HG03108 (cell line): ENCODE results near the gene GLOD4.
"Not testable (repeated sequence)": the region's sequence is repeated elsewhere in the genome, so short reads cannot be mapped to it uniquely, and the experiment has no call there.

Experiments used
- ATAC-seq: cut with Tn5 transposase; IDR thresholded peaks from one replicate; pipeline ENCODE4 v1.9.1; 2021; ENCODE audit warnings: moderate library complexity; ENCODE audit not compliant: unreplicated experiment

The GLOD4 gene

GRCh38 chr17:802901-803881 lies 21.1 kb upstream of the GLOD4 start:
- no peak for ATAC-seq

- ATAC-seq = no peak
These were observed 20.4 kb upstream of the GLOD4 start for GRCh38 chr17:802481-802880.

- ATAC-seq = no peak
These were observed 19.6 kb upstream of the GLOD4 start for GRCh38 chr17:801660-802059.

- no peak for ATAC-seq
These were observed 18.6 kb upstream of the GLOD4 start for GRCh38 chr17:800446-801242.

- no peak for ATAC-seq
These were observed 17.2 kb upstream of the GLOD4 start for GRCh38 chr17:799261-799660.

- no peak for ATAC-seq
These were observed 16.2 kb upstream of the GLOD4 start for GRCh38 chr17:798246-798645.

GRCh38 chr17:797236-797840 lies 15.3 kb upstream of the GLOD4 start:
- ATAC-seq = no peak

GRCh38 chr17:796609-797008 lies 14.5 kb upstream of the GLOD4 start:
- no peak for ATAC-seq

- ATAC-seq = no peak
These were observed 13.6 kb upstream of the GLOD4 start for GRCh38 chr17:795721-796120.

- no peak for ATAC-seq
These were observed 13.2 kb upstream of the GLOD4 start for GRCh38 chr17:795276-795675.

- ATAC-seq = no peak
These were observed 12.8 kb upstream of the GLOD4 start for GRCh38 chr17:794876-795275.

GRCh38 chr17:792277-792676 lies 10.2 kb upstream of the GLOD4 start:
- ATAC-seq = no peak

- no peak for ATAC-seq
These were observed 9.7 kb upstream of the GLOD4 start for GRCh38 chr17:791829-792228.

- ATAC-seq = not testable (repeated sequence)
These were observed 8.8 kb upstream of the GLOD4 start for GRCh38 chr17:790874-791247.

GRCh38 chr17:789931-790873 lies 8.1 kb upstream of the GLOD4 start:
- ATAC-seq = not testable (repeated sequence)

GRCh38 chr17:789160-789840 lies 7.2 kb upstream of the GLOD4 start:
- no peak for ATAC-seq

- no peak for ATAC-seq
These were observed 6.5 kb upstream of the GLOD4 start for GRCh38 chr17:788551-788950.

GRCh38 chr17:787641-788221 lies 5.7 kb upstream of the GLOD4 start:
- ATAC-seq = no peak

GRCh38 chr17:785901-786300 lies 3.8 kb upstream of the GLOD4 start:
- ATAC-seq = not testable (repeated sequence)
